NT2/D1 (cell line): Measurements from ENCODE around the gene ITCH.

Experiments
- SUZ12 ChIP-seq: IDR thresholded peaks from 2 replicates; pipeline ENCODE4 v1.6.1; 2011; ENCODE audit not compliant: insufficient read length, insufficient read depth; ENCODE audit errors: extremely low read depth
- YY1 ChIP-seq: IDR thresholded peaks from 2 replicates; pipeline ENCODE4 v1.6.1; 2011; ENCODE audit not compliant: insufficient read length, insufficient read depth

DNA sequence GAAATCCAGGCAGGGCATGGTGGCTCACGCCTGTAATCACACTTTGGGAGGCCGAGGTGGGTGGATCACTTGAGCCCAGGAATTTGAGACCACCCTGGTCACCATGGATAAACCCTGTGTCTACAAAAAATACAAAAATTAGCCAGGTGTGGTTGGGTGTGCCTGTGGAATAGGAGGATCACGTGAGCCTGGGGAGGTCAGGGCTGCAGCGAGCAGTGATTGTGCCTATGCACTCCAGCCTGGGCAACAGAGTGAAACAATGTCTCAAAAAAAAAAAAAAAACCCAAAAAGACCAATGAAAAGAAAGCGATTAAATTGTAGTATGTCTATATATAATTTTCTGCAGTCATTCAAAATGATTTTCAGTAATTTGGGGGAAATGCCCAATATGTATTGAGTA lies 70.3 kb downstream of the ITCH start:
- TF ChIP-seq YY1 (no peak), SUZ12 (no peak)
